Measurements from ENCODE around the gene SLC6A7.
"Not testable (repeated sequence)": the region's sequence is repeated elsewhere in the genome, so short reads cannot be mapped to it uniquely, and the experiment has no call there.

Gene SLC6A7

DNA sequence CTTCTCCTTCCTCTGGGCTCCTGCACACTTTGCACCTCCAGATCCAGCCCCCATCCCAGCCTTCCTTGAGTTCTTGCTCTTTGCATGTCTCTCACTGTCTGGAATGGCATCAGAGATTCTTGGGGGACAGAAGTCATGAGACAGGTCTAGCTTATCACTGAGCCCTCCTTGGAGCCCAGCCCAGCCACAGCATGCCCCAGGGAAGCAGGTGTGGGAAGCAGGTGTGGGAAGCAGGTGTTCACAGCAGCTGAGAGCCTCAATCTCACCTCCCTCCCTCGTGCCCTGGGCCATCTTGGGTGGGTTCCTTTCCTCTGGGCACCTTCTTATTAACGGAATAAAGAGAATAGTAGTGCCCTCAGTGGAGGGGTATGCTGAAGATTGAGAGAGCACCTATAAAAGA, 27.2 kb downstream of the SLC6A7 start:
- no peak for DNase-seq (ENCODE audit: low read depth in 2 of 2)

DNA sequence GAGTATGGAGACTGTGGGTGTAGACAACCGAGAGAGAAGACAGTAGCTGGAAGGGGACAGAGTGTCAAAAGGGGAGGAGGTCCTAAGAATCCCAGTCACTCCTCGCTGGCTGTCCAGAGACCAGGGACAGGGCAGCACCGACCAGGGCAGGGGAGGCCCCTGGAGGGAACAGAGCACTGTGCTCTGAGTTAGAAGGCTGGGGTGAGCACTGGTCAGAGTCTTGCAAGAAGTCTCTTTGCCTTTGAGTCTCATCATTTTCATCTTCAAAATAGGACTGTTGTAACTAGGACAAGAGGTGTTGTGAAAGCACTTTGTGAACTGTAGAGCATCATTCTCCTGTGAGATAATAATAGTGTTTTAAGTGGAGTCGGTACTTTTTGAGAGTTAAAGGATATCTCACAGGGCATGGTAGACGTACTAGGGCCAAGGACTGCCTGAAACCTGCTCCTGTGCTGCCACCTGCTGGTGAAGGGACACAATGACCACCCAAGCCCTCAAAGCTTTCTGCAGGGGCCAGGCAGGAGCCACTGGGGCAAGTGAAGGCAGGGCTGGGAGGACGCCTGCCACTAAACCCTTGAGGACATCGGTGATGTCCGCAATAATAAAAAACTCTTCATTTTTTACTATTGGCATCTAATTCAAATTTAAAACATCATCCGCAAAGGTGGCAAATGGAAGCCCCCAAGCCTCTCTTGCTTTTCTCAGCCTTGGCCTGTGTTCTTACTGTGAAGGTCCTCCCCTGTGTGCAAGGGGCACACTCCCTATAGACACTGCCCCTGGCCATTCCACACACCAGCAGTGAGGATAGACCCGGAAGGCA, 28.2 kb downstream of the SLC6A7 start:
- peak; percentile 64 to 74 for DNase-seq (ENCODE audit: low read depth in 2 of 2)

DNA sequence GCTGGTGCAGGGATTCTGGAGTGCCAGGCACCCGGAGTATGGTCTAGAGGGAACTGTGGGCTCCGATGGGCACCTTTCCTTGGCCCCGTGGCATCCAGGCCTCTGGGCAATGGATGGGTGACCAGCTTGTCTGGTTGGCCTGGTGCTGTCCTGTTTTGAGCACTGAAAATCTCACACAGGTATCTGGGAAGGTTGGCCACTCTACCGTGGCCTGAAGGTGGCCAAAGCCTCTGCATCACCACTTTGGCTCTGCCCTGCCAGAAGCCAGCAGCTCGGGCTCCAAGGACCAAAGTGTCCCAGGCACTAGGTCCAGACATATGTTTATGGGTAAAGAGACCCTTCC, 28.8 kb downstream of the SLC6A7 start:
- no peak for DNase-seq (ENCODE audit: low read depth in 2 of 2)

DNA sequence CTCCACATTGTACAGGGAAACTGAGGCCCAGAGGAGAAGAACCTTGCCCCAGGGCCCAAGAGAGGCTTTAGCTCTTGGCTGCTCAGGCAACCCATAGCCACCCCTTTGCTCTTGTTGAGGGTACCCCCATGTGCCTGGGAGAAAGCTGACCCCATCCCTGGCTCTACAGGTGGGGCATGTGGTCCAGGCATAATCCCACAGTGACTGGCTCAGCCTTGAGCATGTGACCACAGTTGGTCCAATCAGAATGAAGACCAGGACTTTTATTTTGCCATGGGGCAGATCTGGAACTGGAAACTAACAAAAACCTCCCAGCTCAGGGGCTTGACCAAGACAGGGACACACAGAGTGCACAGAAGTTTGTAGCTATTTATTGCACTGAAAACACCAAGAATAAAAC, 29.3 kb downstream of the SLC6A7 start:
- no peak for DNase-seq (ENCODE audit: low read depth in 2 of 2)

DNA sequence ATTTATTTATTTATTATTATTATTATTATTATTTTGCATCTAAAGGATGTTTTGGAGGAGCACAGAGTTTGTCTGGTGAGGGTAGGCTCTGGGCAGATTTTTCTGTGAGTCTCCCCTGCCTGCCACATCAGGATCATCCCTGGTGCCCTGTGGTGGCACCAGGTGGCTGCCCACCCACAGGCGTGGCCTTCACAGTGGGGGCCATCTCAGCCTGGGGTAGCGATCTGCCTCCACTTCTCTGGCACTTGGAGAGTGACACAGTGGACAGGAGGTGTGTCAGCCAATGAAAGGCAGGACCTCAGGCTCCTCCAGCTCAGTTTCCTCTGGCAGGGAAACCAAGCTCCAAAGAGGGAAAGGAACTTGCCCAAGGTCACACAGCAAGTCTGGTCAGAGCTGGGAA, 30.0 kb downstream of the SLC6A7 start:
- DNase-seq (ENCODE audit: low read depth in 2 of 2): no peak

DNA sequence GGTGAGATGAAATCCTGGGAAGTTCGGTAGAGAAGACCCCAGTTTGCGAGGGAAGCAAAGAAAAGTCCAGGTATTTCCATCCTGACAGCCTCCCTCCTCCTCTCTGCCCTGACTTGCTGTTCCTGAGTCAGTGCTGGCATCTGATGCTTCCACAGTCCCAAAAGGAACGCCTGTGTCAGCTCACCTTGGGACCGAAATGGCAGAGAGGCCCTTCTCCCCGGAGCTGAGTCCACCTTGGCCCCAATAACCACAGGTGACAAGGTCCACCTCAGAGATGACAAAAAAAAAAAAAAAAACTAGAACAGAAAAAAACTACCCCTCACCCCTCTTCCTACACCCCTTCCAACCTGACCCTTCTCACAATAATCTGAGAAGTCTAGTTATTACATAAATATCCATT, 31.6 kb downstream of the SLC6A7 start:
- DNase-seq (ENCODE audit: low read depth in 2 of 2): no peak

DNA sequence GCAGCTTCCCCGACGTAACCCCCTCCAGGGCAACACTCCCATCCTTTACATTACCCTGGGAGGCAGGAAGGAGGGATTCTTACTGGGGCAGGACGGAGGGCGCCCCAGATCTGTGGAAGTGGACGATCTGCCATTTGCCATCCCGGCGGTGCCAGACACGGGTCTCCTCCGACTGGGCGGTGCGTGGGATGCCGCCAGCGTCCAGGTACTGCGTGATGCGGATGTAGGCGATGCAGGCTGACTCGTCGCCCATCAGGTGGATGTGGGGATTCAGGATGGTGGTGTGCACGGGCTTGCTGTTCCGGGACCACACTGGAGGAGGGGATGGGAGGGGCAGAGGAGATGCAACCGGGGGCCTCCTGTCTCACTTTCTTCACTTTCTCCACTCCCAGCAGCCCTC, 33.0 kb downstream of the SLC6A7 start:
- no peak for DNase-seq (ENCODE audit: low read depth in 2 of 2)

DNA sequence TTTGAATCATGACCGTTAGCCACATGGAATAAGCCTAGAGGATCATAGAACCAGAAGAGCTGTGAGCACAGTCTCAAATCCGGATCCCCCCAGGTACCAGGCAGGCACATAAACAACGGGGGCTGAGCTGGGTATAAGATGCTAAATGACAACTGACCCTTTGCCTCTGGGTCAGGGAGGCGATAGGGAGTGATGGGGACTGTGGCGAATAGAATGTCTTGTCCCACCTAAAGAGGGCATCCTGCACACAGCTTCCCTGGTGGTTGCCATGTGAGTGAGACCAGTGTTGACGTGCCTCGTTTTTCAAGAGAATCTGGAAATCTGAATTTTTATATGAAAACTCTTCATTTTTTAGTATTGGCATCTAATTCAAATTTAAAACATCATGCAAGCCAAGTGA, 33.6 kb downstream of the SLC6A7 start:
- DNase-seq (ENCODE audit: low read depth in 2 of 2): no peak

DNA sequence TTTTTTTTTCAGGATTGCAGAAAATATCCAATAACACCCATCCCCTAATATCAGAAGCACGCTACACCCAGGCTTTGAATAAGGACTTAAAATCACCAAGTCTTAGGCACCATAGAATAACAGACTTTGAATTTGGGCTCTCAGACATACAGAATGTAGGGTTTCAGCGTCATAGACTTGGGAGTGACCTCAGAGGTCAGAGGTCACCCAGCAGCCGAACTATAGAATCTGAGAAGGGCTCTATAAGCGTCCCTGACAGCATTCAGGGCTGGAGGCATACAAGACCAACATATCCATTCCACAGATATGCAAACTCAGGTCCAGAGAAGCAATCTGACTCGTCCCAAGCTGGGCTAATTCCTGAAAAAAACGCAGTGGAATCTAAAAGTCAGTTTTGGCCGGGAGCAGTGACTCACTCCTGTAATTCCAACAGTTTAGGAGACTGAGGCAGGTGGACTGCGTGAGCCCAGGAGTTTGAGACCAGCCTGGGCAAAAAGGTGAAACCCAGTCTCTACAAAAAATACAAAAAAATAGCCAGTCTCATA, 34.7 kb downstream of the SLC6A7 start:
- DNase-seq (ENCODE audit: low read depth in 2 of 2): no peak

DNA sequence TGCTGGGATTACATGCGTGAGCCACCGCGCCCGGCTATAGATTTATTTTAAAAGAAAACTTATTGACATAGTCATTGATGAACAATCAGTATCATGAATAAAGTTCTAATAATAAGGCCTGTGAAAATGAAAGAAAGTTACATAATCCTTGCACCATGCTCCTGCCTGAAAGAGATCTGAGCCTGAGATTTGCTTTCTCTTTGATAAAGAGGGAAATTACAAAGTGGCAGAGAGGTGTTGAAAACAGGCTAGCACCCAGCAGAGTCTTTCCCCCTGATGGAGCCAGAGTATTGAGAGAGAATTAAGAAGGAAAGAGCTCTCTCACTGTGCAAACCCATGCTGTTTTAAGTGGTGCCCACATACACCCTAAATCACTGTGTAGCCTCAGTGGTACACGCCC, 37.2 kb downstream of the SLC6A7 start:
- no peak for DNase-seq (ENCODE audit: low read depth in 2 of 2)

DNA sequence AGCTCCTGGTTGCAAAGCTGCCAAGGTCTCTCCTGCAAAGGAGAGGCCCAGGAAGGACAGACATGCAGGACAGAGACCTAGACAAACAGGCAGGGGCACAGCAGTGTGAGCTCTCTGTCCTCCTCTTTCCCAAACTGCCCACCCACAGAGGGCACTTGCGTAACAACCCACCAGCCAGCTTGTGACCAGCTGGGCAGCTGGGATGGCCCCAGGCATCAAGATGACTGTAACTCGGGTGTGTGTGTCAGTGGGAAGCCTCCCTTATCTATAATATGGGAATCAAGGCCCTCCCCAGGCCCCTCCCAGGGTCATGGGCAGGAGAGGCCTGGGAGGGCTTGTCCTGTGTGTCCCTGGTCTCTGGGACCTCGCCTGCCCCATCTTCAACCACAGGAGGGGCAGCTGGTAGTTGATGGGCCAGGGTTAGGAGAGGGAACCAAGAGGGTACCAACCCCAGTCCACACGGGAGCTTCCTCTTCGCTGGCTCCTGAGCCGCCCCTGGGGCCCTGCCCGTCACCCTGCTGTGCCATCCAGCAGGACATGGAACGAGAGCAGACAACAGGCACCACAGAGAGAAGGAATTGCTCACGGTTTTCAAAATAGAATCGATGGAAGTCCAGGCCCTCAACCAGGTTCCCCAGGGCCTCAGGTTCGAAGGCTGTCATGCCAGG, 37.9 kb downstream of the SLC6A7 start:
- DNase-seq (ENCODE audit: low read depth in 2 of 2): no peak

DNA sequence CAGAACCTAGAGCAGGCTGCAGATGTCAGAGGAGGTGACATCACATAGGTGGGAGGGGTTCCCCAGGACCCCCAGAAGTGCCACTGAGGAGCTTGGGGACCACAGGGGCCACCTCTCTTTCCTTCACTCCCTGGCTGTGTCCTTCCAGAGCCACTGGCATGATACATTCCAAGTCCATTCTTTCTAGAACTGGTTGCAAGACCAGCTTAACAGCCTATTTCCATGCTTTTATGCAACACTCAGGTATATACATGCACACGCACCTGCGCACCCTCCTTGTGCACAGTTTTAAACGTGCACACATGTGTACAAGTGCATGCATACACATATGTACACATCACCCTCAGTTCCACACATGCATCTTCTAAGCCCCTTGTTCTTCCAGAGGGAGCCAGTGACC, 39.7 kb downstream of the SLC6A7 start:
- no peak for DNase-seq (ENCODE audit: low read depth in 2 of 2)

DNA sequence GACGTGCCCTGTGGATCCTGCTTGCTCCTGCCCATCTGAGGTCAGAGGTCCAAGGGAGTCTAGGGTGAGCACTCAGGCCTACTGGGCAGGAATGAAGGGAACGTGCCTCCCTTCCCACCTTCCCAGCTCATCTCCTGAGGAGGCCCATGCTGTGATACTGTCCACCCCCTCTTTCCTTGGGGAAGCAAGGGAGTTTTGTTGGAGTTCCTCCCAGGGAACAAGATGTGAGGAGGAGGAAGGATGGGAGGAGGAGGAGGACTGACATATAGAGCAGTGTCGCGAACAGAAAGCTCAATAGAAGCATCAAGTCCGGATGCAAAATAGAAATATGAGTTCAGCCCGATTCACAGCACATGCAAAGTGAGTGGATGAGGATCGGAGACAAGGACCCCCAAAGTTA, 41.0 kb downstream of the SLC6A7 start:
- no peak for DNase-seq (ENCODE audit: low read depth in 2 of 2)

DNA sequence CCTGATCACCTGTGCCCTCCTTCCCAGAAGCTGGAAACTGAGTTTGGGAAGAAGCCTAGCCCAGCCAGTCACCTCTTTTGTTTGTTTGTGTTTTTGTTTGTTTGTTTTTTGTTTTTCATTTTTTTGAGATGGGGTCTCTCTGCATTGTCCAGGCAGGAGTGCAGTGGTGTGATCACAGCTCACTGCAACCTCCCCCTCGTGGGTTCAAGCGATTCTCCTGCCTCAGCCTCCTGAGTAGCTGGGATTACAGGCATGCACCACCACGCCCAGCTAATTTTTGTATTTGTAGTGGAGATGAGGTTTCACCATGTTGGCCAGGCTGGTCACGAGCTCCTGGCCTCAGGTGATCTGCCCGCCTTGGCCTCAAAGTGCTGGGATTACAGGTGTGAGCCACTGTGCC, 43.8 kb downstream of the SLC6A7 start:
- not testable (repeated sequence) for DNase-seq (ENCODE audit: low read depth in 2 of 2)

DNA sequence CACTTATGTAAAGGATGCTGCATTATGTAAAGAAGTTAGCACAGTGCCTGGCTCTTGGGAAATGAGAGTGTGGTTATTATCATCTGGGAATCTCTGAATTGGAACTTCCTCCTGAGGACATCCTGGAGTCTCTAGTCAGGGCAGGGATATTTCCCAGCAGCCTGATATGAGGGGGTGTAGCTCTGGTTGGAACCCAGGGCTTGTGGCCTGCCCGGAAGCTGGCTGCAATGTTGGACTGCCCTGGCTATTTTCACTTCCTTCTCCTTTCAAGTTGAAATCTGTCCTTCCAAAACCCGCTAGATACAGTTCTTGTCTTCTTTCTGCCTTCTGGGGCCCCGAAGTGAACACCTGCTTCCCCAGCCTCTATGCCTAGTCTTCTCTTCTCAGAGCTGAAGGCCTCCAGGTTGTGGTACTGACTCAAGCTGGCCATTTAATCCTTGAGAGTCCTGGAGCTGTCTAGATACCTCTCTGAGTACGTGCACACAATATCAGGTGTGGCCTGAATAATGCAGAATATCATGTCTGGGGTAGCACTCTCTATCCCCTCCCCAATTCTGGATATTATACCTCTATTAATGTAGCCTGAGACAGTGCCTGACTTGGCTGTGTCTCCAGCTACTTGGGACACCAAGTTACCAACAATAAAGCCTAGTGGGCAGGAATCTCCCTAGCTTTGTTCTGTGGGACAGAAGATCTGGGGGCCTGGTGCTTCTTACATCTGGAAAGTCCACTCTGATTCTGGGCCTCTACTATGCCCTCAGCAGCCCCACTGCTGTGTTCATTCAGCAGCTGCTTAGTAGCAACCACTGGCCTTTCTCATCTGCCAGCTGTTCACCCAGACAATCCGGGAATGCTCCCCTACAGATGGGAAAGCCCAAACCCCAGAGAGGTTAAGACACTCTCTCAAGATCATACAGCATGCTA, 45.0 kb downstream of the SLC6A7 start:
- no peak for DNase-seq (ENCODE audit: low read depth in 2 of 2)

DNA sequence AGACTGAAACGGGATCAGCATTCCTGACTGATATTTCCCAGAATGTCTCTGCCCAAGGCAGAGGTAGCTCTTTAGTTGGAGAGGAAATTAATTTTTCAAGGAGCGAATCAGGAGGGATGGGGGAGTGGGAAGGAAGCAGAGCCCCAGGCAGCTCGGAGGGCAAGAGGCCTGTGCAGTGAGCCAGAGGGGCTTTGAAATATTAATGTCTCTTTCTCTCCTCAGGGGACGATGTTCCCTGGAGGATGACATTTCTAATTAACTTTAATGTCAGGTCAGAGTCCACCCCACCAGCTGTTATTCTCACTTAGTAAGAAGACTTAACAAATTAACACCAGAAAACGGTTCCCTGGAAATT, 45.6 kb downstream of the SLC6A7 start:
- DNase-seq (ENCODE audit: low read depth in 2 of 2): no peak

DNA sequence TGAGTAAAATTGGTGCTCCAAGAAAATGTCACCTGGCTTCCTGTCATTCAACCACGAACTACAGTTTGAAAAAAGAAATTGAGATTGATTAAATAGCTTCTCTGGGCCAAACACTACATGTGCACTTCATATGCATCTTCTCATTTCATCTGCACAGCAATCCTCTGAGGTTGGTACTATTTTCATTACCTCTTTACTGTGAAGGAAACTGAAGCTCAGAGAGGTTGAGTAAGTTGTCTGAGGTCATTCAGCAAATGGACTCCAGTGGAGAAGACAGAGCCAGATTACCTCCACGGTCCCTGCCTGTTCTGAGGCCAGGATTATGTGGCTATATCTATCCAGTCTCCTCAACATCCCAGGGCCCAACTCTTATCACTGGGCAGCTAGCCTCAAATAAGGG, 46.5 kb downstream of the SLC6A7 start:
- no peak for DNase-seq (ENCODE audit: low read depth in 2 of 2)

DNA sequence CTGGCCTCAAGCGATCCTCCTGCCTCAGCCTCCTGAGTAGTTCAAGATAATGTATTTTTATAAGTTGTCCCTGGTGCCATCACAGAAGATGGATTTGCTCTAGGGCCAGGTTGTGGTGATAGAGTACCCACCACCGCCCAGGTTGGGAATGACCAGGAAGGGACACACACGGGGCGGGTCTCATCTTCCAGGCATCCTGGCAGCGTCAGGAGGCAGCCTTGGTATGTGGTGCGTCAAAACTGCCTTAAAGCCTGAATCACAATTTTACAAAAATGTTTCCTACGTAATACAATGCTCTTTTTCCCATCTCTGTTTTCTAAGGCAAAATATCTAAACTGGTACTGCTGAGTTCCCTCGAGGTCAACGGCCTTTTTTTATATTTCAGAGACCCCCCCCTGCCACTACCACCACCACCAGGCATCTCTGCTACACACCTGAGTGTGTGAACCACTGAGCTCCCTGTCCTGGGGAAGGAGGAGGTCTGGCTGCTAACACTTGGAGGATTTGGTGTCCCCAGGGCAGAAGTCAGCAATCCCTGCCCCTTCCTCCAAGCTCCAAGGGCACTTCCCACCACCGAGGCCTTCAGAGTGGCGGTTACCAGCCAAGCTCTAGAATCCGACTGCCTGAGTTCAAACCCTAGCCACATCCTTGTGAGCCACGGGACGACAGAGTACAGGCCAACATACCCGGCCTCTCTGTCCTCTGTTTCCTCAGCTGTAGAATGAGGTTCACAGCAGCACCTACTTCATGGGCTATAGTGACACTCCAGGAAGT, 47.3 kb downstream of the SLC6A7 start:
- DNase-seq (ENCODE audit: low read depth in 2 of 2): no peak

DNA sequence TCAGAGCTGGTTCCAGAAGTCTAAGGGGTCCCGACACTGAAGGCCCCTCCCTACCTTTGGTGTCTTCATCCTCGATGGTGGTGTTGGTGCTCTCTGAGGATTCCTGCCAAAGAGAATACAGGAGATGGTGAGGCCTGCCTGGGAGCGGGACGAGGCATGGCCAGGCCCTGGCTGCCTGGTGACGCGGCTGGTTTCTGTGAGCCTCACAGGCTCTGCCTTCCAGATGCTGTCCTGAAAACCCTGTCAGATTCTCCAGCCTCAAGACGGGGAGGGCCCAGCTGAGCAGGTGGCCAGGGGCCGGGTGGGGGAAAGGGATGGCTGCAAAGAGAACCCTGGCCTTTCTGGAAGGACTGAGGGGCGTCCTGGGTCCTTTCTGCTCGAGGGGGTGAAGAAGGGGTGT, 48.8 kb downstream of the SLC6A7 start:
- DNase-seq (ENCODE audit: low read depth in 2 of 2): no peak

DNA sequence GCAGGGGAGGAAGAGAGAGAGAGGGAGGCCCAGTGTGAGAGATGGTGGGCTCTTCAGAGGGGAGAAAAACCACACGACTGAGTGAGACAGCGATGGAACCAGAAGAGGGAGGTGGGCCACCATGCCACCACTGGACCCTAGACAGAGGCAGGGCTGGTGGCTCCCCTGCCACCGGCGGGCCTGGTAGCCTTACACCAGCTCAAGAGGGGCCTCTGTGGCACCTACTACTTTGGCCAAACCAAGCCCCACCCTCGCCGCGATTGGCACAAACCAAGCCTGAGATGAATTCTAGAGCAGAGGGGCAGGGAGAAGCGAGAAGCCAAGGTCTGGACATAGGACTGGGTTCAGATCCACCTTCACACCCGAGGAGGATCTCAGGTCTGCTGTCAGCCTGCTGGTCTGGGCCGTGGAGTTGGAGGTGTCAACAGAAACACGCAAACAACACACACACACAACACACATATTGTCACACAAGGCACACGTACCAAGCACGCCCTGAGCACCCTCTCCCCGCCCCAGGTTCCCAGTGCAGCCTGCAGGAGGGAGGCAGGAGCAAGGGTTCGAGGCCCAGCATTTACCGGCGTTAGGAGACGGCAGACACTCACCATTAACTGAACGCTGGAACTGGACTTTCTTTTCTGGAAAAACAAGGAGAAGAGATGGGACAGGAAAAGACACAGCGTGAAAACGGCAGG, 49.4 kb downstream of the SLC6A7 start:
- no peak for DNase-seq (ENCODE audit: low read depth in 2 of 2)

DNA sequence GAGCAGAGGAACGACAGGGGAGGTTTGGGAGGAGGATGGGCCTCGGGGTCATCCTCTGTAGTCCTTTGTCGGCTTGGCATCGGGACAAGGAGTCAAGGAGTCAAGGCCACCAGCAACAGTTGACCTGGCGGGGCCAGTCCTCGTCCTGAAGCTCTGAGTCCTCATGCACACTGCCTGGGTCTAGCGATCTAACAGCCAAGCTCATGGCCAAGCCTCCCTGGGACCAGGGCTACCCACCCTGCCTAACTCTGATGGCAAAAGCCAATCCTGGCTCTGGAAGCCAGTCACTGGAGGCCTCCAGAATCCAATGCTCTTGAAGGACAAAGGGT, 49.9 kb downstream of the SLC6A7 start:
- no peak for DNase-seq (ENCODE audit: low read depth in 2 of 2)

All from stimulated activated CD4-positive, alpha-beta T cell treated with anti-CD3 and anti-CD28 coated beads, Interleukin-1b, Interleukin-23, amount 100 ng/mL, for 4 hours (primary cell).